ENCODE measurements around the gene EXOC3L4. TPM values are rescaled to one million over a fixed set of nuclear protein-coding genes. Genes with fewer than 3 reads are reported as not detected.
"Not testable (repeated sequence)": the region's sequence is repeated elsewhere in the genome, so short reads cannot be mapped to it uniquely, and the experiment has no call there.

EXOC3L4 gene
- total RNA-seq, 1 donor from 2014 or later: not detected

GRCh38 chr14:103115845-103116572 is 21.5 kb downstream of the EXOC3L4 start:
- no peak for FAIRE-seq
- Histone ChIP-seq H3K4me3 (ENCODE audit: low read depth, low read length) (no peak overlapping the region), H3K36me3 (ENCODE audit: control insufficient read depth, insufficient read depth, low read length) (no peaks in the 10 kb centered on the region), H3K27me3 (ENCODE audit: control insufficient read depth, insufficient read depth, low read length) (peaks cover 4% of the 10 kb centered on the region)
- DNase-seq (ENCODE audit: low read depth): peak; percentile 45
- TF ChIP-seq CTCF (IDR thresholded peaks at IDR 0.05; ENCODE audit: insufficient read depth, low read length, severe bottlenecking): no peak

- DNase-seq (ENCODE audit: low read depth): no peak
- no peak for TF ChIP-seq CTCF (IDR thresholded peaks at IDR 0.05; ENCODE audit: insufficient read depth, low read length, severe bottlenecking)
- FAIRE-seq: no peak
These were observed 22.1 kb downstream of the EXOC3L4 start for GRCh38 chr14:103116636-103117035.

GRCh38 chr14:103117499-103117898 is 23.0 kb downstream of the EXOC3L4 start:
- FAIRE-seq; H3K4me3 ChIP-seq (ENCODE audit: low read depth, low read length); DNase-seq (ENCODE audit: low read depth); H3K36me3 ChIP-seq (ENCODE audit: control insufficient read depth, insufficient read depth, low read length); H3K27me3 ChIP-seq (ENCODE audit: control insufficient read depth, insufficient read depth, low read length): not testable (repeated sequence)

More at GRCh38 chr14:103116636-103117035, 22.1 kb downstream of the EXOC3L4 start:
- Histone ChIP-seq H3K27me3 (ENCODE audit: control insufficient read depth, insufficient read depth, low read length) (peaks cover 4% of the 10 kb centered on the region), H3K4me3 (ENCODE audit: low read depth, low read length) (no peak overlapping the region), H3K36me3 (ENCODE audit: control insufficient read depth, insufficient read depth, low read length) (no peaks in the 10 kb centered on the region)

- DNase-seq (ENCODE audit: low read depth): no peak
- FAIRE-seq: no peak
- Histone ChIP-seq H3K36me3 (ENCODE audit: control insufficient read depth, insufficient read depth, low read length) (no peaks in the 10 kb centered on the region), H3K27me3 (ENCODE audit: control insufficient read depth, insufficient read depth, low read length) (peaks cover 6% of the 10 kb centered on the region), H3K4me3 (ENCODE audit: low read depth, low read length) (no peak overlapping the region)
- TF ChIP-seq CTCF (IDR thresholded peaks at IDR 0.05; ENCODE audit: insufficient read depth, low read length, severe bottlenecking): no peak
These were observed 23.6 kb downstream of the EXOC3L4 start for GRCh38 chr14:103118018-103118662.

GRCh38 chr14:103118663-103119404 is 24.3 kb downstream of the EXOC3L4 start:
- FAIRE-seq (no peak), DNase-seq (ENCODE audit: low read depth) (no peak)
- no peak for TF ChIP-seq CTCF (IDR thresholded peaks at IDR 0.05; ENCODE audit: insufficient read depth, low read length, severe bottlenecking)
- Histone ChIP-seq H3K4me3 (ENCODE audit: low read depth, low read length) (no peak overlapping the region), H3K27me3 (ENCODE audit: control insufficient read depth, insufficient read depth, low read length) (peaks cover 6% of the 10 kb centered on the region), H3K36me3 (ENCODE audit: control insufficient read depth, insufficient read depth, low read length) (no peaks in the 10 kb centered on the region)

GRCh38 chr14:103119527-103119926 is 25.0 kb downstream of the EXOC3L4 start:
- H3K27me3 ChIP-seq (ENCODE audit: control insufficient read depth, insufficient read depth, low read length): peaks cover 11% of the 10 kb centered on the region
- DNase-seq (ENCODE audit: low read depth); H3K4me3 ChIP-seq (ENCODE audit: low read depth, low read length); FAIRE-seq; H3K36me3 ChIP-seq (ENCODE audit: control insufficient read depth, insufficient read depth, low read length): not testable (repeated sequence)
